ENCODE results near the gene BMF. TPM values are rescaled to one million over a fixed set of nuclear protein-coding genes. Genes with fewer than 3 reads are reported as not detected.

Gene BMF
- total and polyA plus RNA-seq, 4 donors: 0.63 to 10.2 (median 4.0) TPM

- peak; percentile 69 for TF ChIP-seq FOXA1 (IDR thresholded peaks at IDR 0.05)
- peak; percentile 83 for TF ChIP-seq FOXA2 (IDR thresholded peaks at IDR 0.05)
- peak; percentile 60 to 71 for TF ChIP-seq RAD21 (IDR thresholded peaks at IDR 0.05)
- peak; percentile 98 to 99 for TF ChIP-seq RXRA (IDR thresholded peaks at IDR 0.05)
Observed at GRCh38 chr15:40040770-40041169, 67.9 kb downstream of the BMF start (continued).

DNA sequence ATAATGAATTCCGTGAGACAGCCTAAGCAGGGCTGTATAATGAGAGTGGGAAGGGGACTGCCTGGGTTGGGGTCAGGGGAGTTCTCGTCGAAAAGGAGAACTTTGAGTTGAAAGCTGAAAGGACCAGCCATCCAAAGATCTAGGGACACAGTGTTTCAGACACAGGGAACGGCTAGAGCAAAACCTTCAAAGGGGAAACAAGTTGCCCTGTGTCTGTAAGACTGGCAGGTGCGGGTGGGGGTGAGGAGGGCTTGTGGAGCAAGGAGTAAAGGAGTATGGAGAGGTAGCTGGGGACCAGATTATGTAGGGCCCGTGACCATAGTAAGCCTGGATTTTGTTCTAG lies 68.4 kb downstream of the BMF start:
- DNase-seq (ENCODE audit: low spot score): peak; percentile 34
- H3K36me3 ChIP-seq (ENCODE audit: control insufficient read depth in 4 of 4, insufficient read depth in 3 of 4, low read depth in 1 of 4, low read length in 3 of 4): peaks cover 7 to 18% (median 15%) of the 10 kb centered on the region in 4 donors
- peaks cover 11 to 38% (median 35%) of the 10 kb centered on the region in 4 donors for H3K4me1 ChIP-seq (ENCODE audit: control insufficient read depth in 4 of 4, insufficient read depth in 4 of 4, low read length in 3 of 4)
- 31% methylated on average over 6 of the region's 6 CpGs for WGBS
- H3K27ac ChIP-seq (ENCODE audit: low read depth in 1 of 2, low read length in 2 of 2): peak overlapping the region; percentile 82 to 99
- no peaks in the 10 kb centered on the region for H3K27me3 ChIP-seq (ENCODE audit: control insufficient read depth in 4 of 4, insufficient read depth in 4 of 4, low read length in 3 of 4)
- H3K9ac ChIP-seq (ENCODE audit: low read depth in 1 of 2, low read length in 2 of 2): peak overlapping the region; percentile 51 to 72
- TF ChIP-seq TAF1 (conservative IDR thresholded peaks at IDR 0.05) (no peak), FOXA2 (IDR thresholded peaks at IDR 0.05) (no peak), CTCF (IDR thresholded peaks at IDR 0.05; ENCODE audit: low read depth, low read length, missing input control) (no peak), HNF4G (IDR thresholded peaks at IDR 0.05) (no peak), RAD21 (IDR thresholded peaks at IDR 0.05) (no peak), EGR1 (IDR thresholded peaks at IDR 0.05; ENCODE audit: low read depth in 2 of 2) (no peak), ATF3 (IDR thresholded peaks at IDR 0.05) (no peak), ZBTB33 (IDR thresholded peaks at IDR 0.05) (no peak), SP1 (IDR thresholded peaks at IDR 0.05) (no peak), NR2F2 (IDR thresholded peaks at IDR 0.05) (no peak), FOXA1 (IDR thresholded peaks at IDR 0.05) (no peak), HNF4A (conservative IDR thresholded peaks at IDR 0.05) (no peak), REST (IDR thresholded peaks at IDR 0.05) (no peak), RXRA (IDR thresholded peaks at IDR 0.05) (no peak), MAX (IDR thresholded peaks at IDR 0.05) (no peak), JUND (IDR thresholded peaks at IDR 0.05) (no peak), GABPA (IDR thresholded peaks at IDR 0.05 in 1 of 2, conservative IDR thresholded peaks at IDR 0.05 in 1 of 2) (no peak), YY1 (IDR thresholded peaks at IDR 0.05) (no peak)
- H3K4me3 ChIP-seq (ENCODE audit: low read depth in 1 of 3, low read length in 3 of 3): peak overlapping the region in 1 of 3 donors; percentile 19
- H3K9me3 ChIP-seq (ENCODE audit: control insufficient read depth in 4 of 4, low read length in 3 of 4): no peaks in the 10 kb centered on the region
